ENCODE measurements around the gene PHAX.

PHAX gene

GRCh38 chr5:126656401-126657007 is 55.8 kb downstream of the PHAX start (continued):
- TF ChIP-seq, protein P1, sequence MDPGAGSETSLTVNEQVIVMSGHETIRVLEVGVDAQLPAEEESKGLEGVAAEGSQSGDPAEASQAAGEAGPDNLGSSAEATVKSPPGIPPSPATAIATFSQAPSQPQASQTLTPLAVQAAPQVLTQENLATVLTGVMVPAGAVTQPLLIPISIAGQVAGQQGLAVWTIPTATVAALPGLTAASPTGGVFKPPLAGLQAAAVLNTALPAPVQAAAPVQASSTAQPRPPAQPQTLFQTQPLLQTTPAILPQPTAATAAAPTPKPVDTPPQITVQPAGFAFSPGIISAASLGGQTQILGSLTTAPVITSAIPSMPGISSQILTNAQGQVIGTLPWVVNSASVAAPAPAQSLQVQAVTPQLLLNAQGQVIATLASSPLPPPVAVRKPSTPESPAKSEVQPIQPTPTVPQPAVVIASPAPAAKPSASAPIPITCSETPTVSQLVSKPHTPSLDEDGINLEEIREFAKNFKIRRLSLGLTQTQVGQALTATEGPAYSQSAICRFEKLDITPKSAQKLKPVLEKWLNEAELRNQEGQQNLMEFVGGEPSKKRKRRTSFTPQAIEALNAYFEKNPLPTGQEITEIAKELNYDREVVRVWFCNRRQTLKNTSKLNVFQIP (CRISPR knock-in tag; IDR thresholded peaks at IDR 0.05; ENCODE audit: borderline replicate concordance, low read depth), result no peak
- no peak for TF ChIP-seq SNAI2 (CRISPR knock-in tag; IDR thresholded peaks at IDR 0.05)
- TF ChIP-seq CREB5 (CRISPR knock-in tag; IDR thresholded peaks at IDR 0.05; ENCODE audit: low read depth), result no peak
- no peak for TF ChIP-seq ZNF8 (CRISPR knock-in tag; IDR thresholded peaks at IDR 0.05)
- TF ChIP-seq ZFP3 (CRISPR knock-in tag; IDR thresholded peaks at IDR 0.05), result no peak
- no peak for TF ChIP-seq TCF4 (CRISPR knock-in tag; IDR thresholded peaks at IDR 0.05; ENCODE audit: borderline replicate concordance)

DNA sequence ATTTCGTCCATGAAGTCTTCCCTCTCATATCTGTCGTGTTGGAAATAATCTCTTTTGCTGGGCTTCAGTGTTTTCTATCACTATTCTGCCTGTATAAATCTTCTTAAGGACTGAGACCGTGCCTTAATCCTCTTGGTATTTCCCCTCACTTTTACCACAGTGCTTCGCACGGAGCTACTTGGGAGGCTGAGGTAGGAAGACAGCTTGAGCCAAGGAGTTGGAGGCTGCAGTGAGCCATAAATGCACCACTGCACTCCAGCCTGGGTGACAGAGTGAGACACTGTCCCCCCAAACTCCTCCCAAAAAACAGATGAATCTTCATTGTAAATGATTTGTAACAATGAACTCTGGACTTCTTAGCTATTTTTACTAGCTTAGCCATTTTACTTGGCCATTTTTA is 57.8 kb downstream of the PHAX start:
- no peak for ATAC-seq
- no peak for TF ChIP-seq PATZ1 (CRISPR knock-in tag; IDR thresholded peaks at IDR 0.05; ENCODE audit: borderline replicate concordance)
- TF ChIP-seq ZNF565 (CRISPR knock-in tag; conservative IDR thresholded peaks at IDR 0.05; ENCODE audit: low read depth), result no peak
- no peak for TF ChIP-seq ESRRG (CRISPR knock-in tag; IDR thresholded peaks at IDR 0.05)
- TF ChIP-seq RARB (CRISPR knock-in tag; IDR thresholded peaks at IDR 0.05), result no peak
- TF ChIP-seq SNAI2 (CRISPR knock-in tag; IDR thresholded peaks at IDR 0.05), result no peak
- TF ChIP-seq, protein P2, sequence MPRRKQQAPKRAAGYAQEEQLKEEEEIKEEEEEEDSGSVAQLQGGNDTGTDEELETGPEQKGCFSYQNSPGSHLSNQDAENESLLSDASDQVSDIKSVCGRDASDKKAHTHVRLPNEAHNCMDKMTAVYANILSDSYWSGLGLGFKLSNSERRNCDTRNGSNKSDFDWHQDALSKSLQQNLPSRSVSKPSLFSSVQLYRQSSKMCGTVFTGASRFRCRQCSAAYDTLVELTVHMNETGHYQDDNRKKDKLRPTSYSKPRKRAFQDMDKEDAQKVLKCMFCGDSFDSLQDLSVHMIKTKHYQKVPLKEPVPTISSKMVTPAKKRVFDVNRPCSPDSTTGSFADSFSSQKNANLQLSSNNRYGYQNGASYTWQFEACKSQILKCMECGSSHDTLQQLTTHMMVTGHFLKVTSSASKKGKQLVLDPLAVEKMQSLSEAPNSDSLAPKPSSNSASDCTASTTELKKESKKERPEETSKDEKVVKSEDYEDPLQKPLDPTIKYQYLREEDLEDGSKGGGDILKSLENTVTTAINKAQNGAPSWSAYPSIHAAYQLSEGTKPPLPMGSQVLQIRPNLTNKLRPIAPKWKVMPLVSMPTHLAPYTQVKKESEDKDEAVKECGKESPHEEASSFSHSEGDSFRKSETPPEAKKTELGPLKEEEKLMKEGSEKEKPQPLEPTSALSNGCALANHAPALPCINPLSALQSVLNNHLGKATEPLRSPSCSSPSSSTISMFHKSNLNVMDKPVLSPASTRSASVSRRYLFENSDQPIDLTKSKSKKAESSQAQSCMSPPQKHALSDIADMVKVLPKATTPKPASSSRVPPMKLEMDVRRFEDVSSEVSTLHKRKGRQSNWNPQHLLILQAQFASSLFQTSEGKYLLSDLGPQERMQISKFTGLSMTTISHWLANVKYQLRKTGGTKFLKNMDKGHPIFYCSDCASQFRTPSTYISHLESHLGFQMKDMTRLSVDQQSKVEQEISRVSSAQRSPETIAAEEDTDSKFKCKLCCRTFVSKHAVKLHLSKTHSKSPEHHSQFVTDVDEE (CRISPR knock-in tag; IDR thresholded peaks at IDR 0.05), result no peak
- no peak for TF ChIP-seq ZNF8 (CRISPR knock-in tag; IDR thresholded peaks at IDR 0.05)
- TF ChIP-seq ZC3H10 (CRISPR knock-in tag; IDR thresholded peaks at IDR 0.05), result no peak
- no peak for TF ChIP-seq CREB5 (CRISPR knock-in tag; IDR thresholded peaks at IDR 0.05; ENCODE audit: low read depth)
- TF ChIP-seq, protein P1 (CRISPR knock-in tag; IDR thresholded peaks at IDR 0.05; ENCODE audit: borderline replicate concordance, low read depth), result no peak
- no peak for TF ChIP-seq TCF4 (CRISPR knock-in tag; IDR thresholded peaks at IDR 0.05; ENCODE audit: borderline replicate concordance)
- TF ChIP-seq CSRNP3 (CRISPR knock-in tag; IDR thresholded peaks at IDR 0.05), result no peak
- no peak for TF ChIP-seq ARNTL (CRISPR knock-in tag; IDR thresholded peaks at IDR 0.05; ENCODE audit: borderline replicate concordance, low read depth)
- no peak for TF ChIP-seq CSDC2 (CRISPR knock-in tag; IDR thresholded peaks at IDR 0.05)
